Activated T-cell treated with anti-CD3 and anti-CD28 coated beads, Interleukin-2, amount 50 U/mL, for 4 hours (primary cell): ENCODE measurements around the gene ZNF692. TPM values are rescaled to one million over a fixed set of nuclear protein-coding genes. Genes with fewer than 3 reads are reported as not detected.

ENCODE experiments used
- ATAC-seq, 2 donors: fragments of 200-7000 bp; cut with Tn5 transposase; one replicate each; pipeline ENCODE4 v1.10.0; 2021
- DNase-seq: peaks from one replicate; pipeline ENCODE4 v3.0.0-alpha.2; 2020
- H3K27me3 Mint-ChIP-seq: one replicate; pipeline ENCODE4 v1.8.0; 2021; ENCODE audit warnings: low read depth, mixed read lengths
- H3K36me3 Mint-ChIP-seq: one replicate; pipeline ENCODE4 v1.8.0; 2022; ENCODE audit warnings: mixed read lengths; ENCODE audit not compliant: insufficient read depth
- H3K4me1 Mint-ChIP-seq: one replicate; pipeline ENCODE4 v1.8.0; 2021; ENCODE audit warnings: low read depth, mixed read lengths
- H3K4me3 Mint-ChIP-seq: one replicate; pipeline ENCODE4 v1.8.0; 2021; ENCODE audit warnings: mild to moderate bottlenecking, moderate library complexity, mixed read lengths
- H3K9me3 Mint-ChIP-seq: one replicate; pipeline ENCODE4 v1.8.0; 2021; ENCODE audit warnings: mixed read lengths
- total RNA-seq, 3 donors: library from RNA; stranded (reverse); gene quantifications; one replicate each; pipeline ENCODE4 v1.2.1, GENCODE V29; 2021

The ZNF692 gene, protein sequence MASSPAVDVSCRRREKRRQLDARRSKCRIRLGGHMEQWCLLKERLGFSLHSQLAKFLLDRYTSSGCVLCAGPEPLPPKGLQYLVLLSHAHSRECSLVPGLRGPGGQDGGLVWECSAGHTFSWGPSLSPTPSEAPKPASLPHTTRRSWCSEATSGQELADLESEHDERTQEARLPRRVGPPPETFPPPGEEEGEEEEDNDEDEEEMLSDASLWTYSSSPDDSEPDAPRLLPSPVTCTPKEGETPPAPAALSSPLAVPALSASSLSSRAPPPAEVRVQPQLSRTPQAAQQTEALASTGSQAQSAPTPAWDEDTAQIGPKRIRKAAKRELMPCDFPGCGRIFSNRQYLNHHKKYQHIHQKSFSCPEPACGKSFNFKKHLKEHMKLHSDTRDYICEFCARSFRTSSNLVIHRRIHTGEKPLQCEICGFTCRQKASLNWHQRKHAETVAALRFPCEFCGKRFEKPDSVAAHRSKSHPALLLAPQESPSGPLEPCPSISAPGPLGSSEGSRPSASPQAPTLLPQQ
- 10 to 100 TPM; 59.8 to 72.6 (median 70.1) TPM for total RNA-seq

DNA sequence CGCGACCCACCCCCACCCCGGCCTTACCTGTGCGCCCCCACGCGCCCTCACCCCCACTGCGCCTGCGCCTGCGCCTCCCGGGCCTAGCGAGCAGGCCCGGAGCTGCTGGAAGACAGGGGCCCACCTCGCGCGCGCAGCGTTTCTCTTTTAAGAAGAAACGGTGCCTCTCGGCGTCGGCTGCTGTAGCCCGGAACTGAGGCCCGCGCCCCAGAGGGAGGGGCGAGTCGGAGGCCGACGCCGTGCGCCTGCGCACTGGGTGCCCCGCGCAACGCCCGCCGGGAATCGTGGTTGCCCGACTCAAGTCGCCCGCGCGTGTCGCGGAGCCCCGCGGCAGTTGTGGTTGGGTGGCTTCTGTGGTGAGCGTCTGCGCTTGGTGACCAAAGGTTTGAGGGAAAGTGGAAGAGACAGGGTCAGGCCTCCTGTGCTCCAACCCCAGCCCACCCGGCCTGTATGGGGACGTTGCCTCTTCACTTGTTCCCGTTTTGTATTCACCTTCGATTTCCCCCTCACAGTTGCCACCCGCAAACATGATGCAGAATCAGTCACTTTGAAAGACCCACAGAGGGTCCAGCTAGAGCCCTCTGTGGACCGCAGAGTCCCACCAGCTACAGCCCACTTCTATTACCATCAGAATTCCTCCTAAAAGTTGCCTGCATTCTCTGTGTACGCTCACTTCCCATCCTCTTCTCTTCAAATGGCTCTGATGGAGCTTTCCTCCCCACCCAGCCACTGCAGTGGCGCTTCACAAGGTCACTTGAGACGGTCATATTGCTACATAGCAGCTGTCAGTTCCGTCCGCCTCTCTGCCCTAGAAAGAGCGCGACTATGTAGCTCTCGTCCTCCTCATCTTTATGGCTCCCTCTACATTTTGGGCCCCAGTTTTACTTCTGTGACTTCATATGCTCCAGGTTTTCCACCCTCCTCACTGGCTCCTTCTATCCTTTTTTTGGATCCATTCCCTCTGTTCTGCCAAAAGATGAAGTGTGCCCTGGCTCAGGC, at the start of gene ZNF692:
TSS of gene ZNF692 (minus strand) at position 195 of the 999 bp plus-strand sequence. CDS start 776 bp downstream, outside the sequence.
- Mint-ChIP-seq H3K36me3 (peaks cover 4% of the 10 kb centered on the region), H3K27me3 (no peaks in the 10 kb centered on the region), H3K4me3 (peak within 1 kb of the TSS; percentile 91), H3K4me1 (peaks cover 64% of the 10 kb centered on the region), H3K9me3 (no peaks in the 10 kb centered on the region)
- DNase-seq (peak; percentile 97), ATAC-seq (peak; percentile 87 to 88)

DNA sequence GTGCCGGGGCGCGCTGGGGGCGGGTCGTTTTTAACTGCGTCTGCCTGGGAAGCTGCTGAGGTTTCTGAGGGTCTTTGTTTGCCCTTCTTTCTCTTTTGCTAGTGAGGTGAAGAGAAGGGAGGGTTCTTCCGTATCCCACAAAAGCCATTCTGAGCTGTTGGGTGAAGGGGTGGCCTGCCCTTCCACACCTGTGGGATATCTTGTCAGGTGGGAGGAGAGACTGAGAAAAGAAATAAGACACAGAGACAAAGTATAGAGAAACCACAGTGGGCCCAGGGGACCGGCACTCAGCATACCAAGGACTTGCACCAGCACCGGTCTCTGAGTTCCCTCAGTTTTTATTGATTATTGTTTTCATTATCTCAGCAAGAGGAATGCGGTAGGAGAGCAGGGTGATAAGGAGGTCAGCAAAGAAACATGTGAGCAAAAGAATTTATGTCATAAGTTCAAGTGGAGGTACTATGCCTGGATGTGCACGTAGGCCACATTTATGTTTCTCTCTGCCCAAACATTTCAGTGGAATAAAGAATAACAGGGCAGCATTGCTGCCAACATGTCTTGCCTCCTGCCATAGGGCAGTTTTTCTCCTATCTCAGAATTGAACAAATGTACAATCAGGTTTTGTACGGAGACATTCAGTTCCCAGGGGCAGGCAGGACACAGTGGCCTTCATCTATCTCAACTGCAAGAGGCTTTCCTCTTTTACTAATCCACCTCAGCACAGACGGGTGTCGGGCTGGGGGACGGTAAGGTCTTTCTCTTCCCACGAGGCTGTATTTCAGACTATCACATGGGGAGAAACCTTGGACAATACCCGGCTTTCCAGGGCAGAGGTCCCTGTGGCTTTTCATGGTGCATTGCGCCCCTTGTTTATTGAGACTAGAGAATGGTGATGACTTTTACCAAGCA, 48.1 kb upstream of the ZNF692 start:
- Mint-ChIP-seq H3K9me3 (no peaks in the 10 kb centered on the region), H3K27me3 (no peaks in the 10 kb centered on the region), H3K4me1 (peaks cover 25% of the 10 kb centered on the region), H3K4me3 (peak overlapping the region; percentile 89), H3K36me3 (peaks cover 7% of the 10 kb centered on the region)
- DNase-seq = no peak
- ATAC-seq = no peak

DNA sequence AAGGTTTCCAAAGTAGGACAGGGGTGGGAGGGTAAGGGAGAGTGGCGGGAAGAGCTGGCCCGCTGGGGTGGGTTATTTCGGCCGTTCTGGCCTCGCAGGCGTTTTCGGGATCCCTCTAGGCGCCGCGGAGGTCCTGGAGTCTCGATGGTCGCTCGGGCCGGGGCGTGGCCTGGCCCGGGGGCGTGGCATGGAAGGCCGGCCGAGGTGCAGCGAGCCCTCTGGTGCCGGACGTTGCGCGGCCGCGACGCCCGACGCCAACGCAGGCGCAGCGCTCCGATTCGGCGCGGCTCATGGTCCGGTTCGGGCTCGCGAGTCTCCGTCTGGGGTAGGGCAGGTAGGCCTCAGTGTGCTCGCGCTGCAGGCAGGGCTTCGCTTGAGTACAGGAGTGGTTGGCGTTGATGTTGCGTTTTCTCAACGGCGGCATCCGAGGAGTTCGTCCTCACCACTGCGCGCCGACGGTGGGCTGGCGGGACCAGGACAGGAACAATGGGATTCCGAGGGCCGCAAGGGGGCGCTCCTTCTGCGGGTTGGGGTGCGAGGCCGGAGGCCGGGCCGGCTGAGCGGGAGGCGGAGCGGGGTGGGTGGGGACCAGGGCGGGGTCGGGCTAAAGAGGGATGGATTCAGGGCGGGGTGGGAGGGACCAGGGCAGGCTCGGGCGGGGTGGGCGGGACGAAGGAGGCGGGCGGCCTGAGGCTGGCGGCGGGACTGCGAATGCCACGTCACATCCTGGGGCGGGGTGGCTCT, 47.3 kb upstream of the ZNF692 start, which contains the start of gene PGBD2:
TSS of gene PGBD2 (plus strand) at position 227 of the 744 bp plus-strand sequence. CDS start 7,628 bp downstream, outside the sequence.
- DNase-seq (peak; percentile 97), ATAC-seq (peak; percentile 86 to 89)
- H3K27me3 Mint-ChIP-seq = no peaks in the 10 kb centered on the region

DNA sequence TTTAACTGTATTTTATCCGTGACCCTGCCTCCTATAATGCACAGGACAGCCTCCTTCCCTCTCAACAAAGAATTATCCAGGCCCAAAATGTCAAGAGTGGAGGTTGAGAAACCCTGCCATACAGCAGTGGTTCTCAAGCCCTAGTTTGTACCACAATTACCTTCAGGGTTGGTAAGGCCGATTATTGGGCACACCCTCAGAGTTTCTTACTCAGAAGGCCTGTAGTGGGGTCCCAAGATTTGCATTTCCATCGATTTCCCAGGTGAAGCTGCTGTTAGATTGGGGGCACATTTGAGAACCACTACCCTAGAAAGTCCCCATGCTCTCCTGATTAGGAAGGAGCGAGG, 46.8 kb upstream of the ZNF692 start:
- ATAC-seq = no peak
- Mint-ChIP-seq H3K9me3 (no peaks in the 10 kb centered on the region), H3K4me1 (peaks cover 25% of the 10 kb centered on the region)

More for the DNA sequence above, 47.3 kb upstream of the ZNF692 start, which contains the start of gene PGBD2:
- H3K9me3 Mint-ChIP-seq = no peaks in the 10 kb centered on the region
- H3K4me3 Mint-ChIP-seq = peak within 1 kb of the TSS; percentile 91
- peaks cover 25% of the 10 kb centered on the region for H3K4me1 Mint-ChIP-seq
- peaks cover 7% of the 10 kb centered on the region for H3K36me3 Mint-ChIP-seq

DNA sequence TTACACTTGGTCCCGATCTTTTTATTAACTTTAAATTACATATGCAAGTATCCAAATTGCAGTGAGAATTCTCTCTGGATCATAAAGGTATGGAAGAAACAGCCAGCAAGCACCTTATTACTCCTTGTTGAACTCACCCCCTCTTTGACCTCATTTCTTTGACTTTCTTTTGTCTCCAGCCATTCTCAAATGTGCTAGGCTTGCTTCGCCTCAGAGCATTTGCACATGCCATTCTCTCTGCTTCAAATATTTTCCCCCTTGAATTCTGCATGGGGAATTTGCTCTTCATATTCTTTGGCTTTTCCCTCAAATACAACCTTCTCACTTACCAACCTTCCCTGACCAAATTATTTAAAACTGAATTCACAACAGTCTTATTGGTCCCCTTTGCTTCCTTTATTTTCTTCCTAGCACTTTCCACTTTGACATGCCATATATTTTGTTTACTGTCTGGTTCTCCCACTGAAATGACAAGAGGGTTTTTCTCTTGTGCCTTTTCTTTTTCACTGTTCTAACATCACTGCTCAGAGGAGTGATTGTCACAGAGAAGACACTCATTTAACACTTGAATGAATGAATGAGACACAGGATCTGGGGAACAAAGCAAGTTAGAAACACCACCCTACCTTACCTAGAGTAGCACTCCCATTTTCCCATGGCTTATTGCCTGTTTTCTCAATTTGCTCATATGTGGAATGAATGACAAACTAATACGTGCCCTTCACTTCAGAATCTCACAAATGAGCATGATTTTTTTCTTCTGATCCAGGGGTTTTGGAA, 45.7 kb upstream of the ZNF692 start:
- Mint-ChIP-seq H3K4me3 (no peak overlapping the region), H3K27me3 (peaks cover 2% of the 10 kb centered on the region), H3K4me1 (peaks cover 21% of the 10 kb centered on the region), H3K9me3 (no peaks in the 10 kb centered on the region), H3K36me3 (peaks cover 5% of the 10 kb centered on the region)
- no peak for DNase-seq
- ATAC-seq = no peak

More for the DNA sequence above, 46.8 kb upstream of the ZNF692 start:
- Mint-ChIP-seq H3K4me3 (peak overlapping the region; percentile 91), H3K36me3 (peaks cover 7% of the 10 kb centered on the region), H3K27me3 (no peaks in the 10 kb centered on the region)
- DNase-seq = no peak

DNA sequence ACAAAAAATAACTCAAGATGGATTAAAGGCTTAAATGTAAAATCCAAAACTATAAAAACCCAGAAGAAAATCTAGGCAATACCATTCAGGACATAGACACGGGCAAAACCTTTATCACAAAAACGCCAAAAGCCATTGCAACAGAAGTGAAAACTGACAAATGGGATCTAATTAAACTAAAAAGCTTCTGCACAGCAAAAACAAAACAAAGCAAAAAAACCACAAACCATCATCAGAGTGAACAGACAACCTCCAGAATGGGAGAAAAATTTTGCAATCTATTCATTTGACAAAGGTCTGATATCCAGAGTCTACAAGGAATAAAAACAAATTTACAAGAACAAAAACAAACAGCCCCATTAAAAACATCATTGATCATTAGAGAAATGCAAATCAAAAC, 42.7 kb upstream of the ZNF692 start:
- H3K4me1 Mint-ChIP-seq = peaks cover 5% of the 10 kb centered on the region
- ATAC-seq (no peak), DNase-seq (no peak)
- no peaks in the 10 kb centered on the region for H3K9me3 Mint-ChIP-seq
- H3K4me3 Mint-ChIP-seq = no peak overlapping the region
- peaks cover 21% of the 10 kb centered on the region for H3K27me3 Mint-ChIP-seq
- H3K36me3 Mint-ChIP-seq = no peaks in the 10 kb centered on the region

DNA sequence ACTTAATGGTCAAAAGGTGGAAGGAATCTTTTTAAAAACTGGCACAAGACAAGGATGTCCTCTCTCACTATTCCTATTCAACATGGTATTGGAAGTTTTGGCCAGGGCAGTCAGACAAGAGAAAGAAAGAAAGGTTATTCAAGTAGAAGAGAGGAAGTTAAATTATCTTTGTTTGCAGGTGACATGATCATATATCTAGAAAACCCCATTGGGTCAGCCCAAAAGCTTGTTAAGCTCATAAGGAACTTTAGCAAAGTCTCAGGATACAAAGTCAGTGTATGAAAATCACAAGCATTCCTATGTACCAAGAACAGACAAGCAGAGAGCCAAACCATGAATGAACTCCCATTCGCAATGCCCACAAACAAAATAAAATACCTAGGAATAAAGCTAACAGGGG, 41.8 kb upstream of the ZNF692 start:
- ATAC-seq (no peak), DNase-seq (no peak)
- no peaks in the 10 kb centered on the region for H3K9me3 Mint-ChIP-seq
- peaks cover 5% of the 10 kb centered on the region for H3K4me1 Mint-ChIP-seq
- H3K4me3 Mint-ChIP-seq = no peak overlapping the region
- no peaks in the 10 kb centered on the region for H3K36me3 Mint-ChIP-seq
- H3K27me3 Mint-ChIP-seq = peaks cover 29% of the 10 kb centered on the region

DNA sequence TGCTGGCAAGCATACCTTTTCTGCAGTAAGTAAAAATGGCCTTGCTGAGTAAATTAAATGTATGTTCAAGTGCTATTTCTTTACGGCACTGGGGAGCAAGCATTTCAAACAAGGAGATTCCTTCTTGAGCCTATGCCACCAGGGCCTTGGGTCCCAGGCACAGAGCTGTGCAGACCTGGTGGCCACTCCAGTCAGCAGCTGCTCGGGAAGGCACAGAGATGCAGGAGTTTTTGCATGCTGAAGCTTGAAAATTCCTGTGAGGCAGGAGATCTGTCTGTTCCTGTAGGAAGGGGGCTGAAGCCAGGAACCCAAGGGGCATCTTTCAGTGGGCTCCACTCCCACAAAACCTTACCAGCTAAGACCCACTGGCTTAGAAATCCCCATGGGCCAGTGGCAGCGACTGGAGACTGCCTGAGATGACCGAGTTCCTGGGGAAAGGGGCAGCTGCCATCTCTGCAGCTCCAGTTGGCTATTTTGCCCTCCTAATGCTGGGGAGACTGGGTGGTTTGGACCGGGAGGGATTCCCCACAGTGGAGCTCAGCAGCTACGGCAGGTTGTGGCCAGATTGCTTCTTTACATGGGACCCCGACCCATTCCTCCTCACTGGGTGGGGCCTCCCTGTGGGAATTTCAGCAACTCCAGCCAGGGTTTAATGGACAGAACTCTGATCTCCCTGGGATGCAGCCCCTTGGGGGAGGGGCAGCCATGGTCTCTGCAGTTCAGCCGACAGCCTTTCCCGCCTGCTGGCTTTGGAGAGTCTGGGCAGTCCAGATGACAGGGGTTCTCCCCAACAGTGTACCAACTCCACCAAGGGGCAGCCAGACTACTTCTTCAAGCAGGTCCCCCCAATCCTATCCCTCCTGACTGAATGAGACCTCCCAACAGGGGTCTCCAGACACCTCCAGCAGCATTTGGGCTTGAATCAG, 38.8 kb upstream of the ZNF692 start:
- Mint-ChIP-seq H3K4me1 (no peaks in the 10 kb centered on the region), H3K36me3 (no peaks in the 10 kb centered on the region), H3K4me3 (no peak overlapping the region), H3K27me3 (peaks cover 36% of the 10 kb centered on the region), H3K9me3 (no peaks in the 10 kb centered on the region)
- DNase-seq (no peak), ATAC-seq (no peak)

DNA sequence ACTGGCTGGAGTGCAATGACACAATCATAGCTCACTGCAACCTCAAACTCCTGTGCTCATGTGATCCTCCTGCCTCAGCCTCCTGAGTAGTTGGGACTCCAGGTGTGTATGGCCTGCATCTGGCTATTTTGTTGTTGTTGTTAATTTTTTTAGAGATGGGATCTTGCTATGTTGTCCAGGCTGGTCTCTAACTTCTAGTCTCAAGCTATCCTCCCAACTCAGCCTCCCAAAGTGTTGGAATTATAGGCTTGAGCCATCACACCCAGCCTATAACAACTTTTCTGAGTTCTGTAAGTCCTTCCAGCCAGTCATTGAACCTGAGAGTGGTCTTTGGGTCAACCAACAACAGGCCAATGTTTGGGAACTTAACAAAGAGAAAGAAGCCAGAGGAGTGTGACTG, 36.0 kb upstream of the ZNF692 start:
- no peaks in the 10 kb centered on the region for H3K9me3 Mint-ChIP-seq
- peaks cover 51% of the 10 kb centered on the region for H3K27me3 Mint-ChIP-seq
- DNase-seq (no peak), ATAC-seq (no peak)
- H3K4me1 Mint-ChIP-seq = no peaks in the 10 kb centered on the region
- no peak overlapping the region for H3K4me3 Mint-ChIP-seq
- H3K36me3 Mint-ChIP-seq = no peaks in the 10 kb centered on the region

DNA sequence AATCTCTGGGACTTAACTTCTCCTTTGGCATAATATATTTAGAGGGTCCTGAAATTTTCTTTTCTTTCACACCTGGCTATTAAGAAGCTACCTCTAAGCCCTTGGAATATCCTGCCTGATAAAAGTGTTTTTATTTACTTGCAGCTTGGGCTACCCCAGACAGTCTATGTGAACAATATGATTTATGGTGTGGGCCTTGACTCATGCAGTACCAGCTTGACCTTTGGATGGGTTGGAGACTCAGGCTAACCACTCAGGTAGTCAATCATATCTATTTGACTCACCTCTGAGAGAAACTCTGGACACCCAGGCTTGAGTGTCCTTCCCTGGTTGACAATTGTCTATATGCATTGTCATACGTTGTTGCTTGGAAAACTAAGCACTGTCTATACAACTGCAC, 33.7 kb upstream of the ZNF692 start:
- no peak for ATAC-seq
- no peak overlapping the region for H3K4me3 Mint-ChIP-seq

DNA sequence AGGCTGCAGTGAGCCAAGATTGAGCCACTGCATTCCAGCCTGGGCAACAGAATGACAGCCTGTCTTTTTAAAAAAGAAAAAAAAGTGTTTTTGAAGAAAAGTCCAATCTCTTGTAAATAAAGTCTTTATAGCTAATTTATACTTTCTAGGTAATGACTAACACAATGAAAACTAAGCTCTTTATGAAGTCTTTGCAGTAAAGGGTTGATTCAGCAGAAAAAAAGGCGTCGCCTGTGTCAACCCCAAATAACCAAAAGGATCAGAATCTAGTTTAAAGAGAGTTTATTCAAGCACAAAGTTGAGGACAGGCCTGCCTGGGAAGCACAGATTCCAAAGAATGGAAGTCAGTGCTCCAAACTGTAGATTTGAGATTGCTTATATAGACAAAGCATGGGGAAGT, 32.9 kb upstream of the ZNF692 start:
- peaks cover 40% of the 10 kb centered on the region for H3K27me3 Mint-ChIP-seq
- ATAC-seq (no peak), DNase-seq (no peak)
- H3K4me3 Mint-ChIP-seq = no peak overlapping the region
- no peaks in the 10 kb centered on the region for H3K9me3 Mint-ChIP-seq
- no peaks in the 10 kb centered on the region for H3K36me3 Mint-ChIP-seq
- no peaks in the 10 kb centered on the region for H3K4me1 Mint-ChIP-seq

More for the DNA sequence above, 33.7 kb upstream of the ZNF692 start:
- DNase-seq = no peak
- Mint-ChIP-seq H3K27me3 (peaks cover 46% of the 10 kb centered on the region), H3K9me3 (no peaks in the 10 kb centered on the region), H3K4me1 (no peaks in the 10 kb centered on the region), H3K36me3 (no peaks in the 10 kb centered on the region)
